Measurements from ENCODE around the gene RNF141.

DNA sequence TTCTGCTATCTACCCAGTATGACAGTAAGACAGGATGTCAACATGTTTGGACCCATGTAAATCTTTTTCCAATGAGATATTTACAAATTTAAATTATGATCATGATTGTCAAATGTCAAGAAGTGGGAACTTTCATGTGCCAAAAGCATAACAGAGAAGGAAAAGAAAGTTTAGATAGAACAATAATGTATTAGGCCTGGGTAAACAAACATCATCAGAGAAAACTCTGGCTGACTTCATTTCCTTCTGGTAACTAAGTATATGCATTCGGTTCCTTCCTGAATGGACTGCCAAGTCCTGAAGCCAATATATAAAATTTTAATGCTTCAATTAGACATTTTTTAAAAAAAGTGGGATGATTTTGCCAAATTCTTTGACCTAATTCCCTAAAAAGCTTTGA, 16.5 kb downstream of the RNF141 start:
- TF ChIP-seq, protein P1, sequence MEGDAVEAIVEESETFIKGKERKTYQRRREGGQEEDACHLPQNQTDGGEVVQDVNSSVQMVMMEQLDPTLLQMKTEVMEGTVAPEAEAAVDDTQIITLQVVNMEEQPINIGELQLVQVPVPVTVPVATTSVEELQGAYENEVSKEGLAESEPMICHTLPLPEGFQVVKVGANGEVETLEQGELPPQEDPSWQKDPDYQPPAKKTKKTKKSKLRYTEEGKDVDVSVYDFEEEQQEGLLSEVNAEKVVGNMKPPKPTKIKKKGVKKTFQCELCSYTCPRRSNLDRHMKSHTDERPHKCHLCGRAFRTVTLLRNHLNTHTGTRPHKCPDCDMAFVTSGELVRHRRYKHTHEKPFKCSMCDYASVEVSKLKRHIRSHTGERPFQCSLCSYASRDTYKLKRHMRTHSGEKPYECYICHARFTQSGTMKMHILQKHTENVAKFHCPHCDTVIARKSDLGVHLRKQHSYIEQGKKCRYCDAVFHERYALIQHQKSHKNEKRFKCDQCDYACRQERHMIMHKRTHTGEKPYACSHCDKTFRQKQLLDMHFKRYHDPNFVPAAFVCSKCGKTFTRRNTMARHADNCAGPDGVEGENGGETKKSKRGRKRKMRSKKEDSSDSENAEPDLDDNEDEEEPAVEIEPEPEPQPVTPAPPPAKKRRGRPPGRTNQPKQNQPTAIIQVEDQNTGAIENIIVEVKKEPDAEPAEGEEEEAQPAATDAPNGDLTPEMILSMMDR (IDR thresholded peaks at IDR 0.05) = no peak
- no peak for TF ChIP-seq POLR2A (IDR thresholded peaks at IDR 0.05)
